SIG-M5 (cell line): ENCODE measurements around the gene NMRK1.

Experiments
- DNase-seq: peaks from one replicate; lab custom pipeline; 2025; lab: John Stamatoyannopoulos, UW

Gene NMRK1

DNA sequence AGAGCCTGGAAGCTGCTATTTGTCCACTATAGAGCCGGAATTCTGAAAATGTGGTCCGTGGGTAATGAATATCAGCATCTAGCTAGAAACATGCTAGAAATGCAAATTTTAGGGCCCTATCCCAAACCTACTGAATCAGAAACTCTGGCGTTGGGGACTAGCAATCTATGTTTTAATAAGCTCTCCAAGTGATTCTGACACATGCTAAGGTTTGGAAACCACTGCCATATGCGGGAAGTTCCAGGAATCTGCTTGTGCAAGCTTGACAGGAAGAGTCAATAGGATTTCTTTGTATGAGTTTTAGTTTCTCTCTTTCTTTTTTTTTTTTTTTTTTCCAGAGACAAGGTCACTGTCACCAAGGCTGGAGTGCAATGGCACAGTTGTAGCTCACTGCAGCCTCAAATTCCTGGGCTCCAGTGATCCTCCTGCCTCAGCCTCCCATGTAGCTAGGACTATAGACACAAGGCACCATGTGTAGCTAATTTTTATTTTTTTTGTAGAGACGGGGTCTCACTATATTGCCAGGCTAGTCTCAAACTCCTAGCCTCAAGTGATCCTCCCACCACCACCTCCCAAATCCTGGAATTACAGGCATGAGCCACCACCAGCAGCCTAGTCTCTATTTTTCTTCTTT, 33.5 kb downstream of the NMRK1 start:
- no peak for DNase-seq

DNA sequence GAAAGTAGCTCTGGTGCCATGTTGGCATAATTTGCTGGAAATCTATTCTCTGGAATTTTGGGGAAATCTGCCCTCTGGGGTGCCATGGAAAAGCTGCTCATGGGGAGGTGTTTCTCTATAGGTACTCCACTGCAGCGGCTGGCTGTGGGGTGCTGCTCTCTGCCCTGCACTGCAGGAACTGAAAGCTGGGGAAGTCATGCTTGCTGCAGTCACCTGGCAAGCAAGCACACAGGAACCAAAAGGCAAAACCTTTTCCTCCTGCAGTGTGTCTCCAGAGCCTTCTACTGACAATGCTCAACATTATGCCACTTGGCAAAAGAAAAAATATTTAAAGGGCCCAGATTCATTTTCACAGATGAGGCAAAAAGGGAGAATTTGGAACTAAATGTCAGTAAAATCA, 34.1 kb downstream of the NMRK1 start:
- no peak for DNase-seq

DNA sequence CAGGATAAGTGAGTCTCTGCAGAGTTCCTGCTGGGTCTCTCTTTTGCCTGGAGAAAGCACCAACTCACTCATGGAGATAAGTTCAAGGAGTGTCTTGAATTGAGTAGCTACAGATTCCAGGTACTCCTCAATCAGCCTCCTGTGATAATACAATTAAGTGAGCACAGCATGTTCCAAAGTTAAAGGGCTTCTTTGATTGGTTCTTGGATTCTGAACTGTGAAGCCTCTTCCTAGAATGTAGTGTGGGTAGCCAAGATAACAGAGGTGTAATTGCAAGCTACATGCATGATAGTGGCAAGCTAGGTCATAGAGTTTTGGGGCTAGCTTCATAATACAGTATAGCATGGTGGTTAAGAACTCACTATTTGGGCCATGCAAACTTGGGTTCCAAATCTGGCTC, 36.7 kb downstream of the NMRK1 start:
- no peak for DNase-seq

DNA sequence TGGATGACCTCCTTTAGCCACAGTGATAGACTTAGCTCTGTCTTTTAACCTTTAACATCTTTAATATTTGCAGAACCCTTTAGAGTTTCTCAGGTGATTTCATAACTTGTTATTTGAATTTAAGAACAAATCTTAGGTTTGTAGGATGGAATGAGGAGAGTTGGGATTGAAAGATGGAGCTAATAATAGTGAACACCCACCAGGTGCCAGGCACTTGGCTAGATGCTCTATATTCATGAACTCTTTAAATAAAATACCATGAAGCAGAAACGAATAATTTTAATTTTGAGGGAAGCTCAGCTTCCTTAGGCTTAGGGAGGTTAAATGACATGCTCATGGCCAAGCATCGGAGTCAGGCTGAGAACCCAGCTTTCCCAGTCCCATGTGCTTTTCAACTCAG, 40.4 kb downstream of the NMRK1 start:
- no peak for DNase-seq

DNA sequence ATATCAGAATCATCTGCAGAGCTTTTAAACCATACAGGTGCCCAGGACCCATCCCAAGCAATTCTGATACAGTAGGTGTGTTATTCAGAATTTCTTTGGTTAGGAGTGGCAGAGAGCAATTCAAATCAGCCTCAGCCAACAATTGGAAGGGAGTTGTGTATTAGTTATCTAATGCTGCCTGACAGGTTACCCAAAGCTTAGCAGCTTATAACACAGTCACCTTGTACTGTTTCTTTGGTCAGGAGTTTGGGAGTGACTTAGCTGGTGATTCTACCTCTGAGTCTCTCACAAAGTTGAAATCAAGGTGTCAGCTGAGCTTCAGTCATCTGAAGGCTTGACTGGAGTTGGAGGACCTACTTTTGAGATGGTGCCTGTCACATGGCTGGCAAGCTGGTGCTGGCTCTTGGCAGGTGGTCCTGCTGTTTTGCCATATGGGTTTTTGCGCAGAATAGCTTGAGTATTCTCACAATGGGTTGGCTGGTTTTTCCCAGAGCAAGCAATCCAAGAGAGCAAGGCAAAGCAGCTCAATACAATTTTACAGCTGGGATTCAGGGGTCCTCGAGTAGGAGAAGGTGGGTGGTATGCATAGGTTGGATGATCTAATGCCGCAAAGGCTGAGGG, 41.1 kb downstream of the NMRK1 start:
- no peak for DNase-seq

DNA sequence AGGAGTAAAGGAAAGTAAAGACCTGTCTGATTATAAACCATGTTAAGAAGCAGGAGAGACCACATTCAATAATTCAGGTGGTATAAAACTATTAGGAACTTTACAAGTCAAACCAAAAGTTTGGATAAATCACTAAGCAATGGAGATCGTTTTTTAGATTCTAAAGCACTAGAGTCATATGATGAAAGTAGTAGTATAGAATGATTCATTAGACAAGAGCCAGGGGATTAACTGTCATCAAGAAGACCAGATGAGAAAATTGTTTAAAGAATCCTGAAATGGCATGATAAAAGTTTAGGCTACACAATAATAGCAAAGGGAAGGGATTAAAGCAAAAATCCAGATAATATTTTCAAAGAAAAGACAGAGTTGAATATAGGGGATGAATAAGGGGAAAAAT, 46.9 kb downstream of the NMRK1 start:
- no peak for DNase-seq

DNA sequence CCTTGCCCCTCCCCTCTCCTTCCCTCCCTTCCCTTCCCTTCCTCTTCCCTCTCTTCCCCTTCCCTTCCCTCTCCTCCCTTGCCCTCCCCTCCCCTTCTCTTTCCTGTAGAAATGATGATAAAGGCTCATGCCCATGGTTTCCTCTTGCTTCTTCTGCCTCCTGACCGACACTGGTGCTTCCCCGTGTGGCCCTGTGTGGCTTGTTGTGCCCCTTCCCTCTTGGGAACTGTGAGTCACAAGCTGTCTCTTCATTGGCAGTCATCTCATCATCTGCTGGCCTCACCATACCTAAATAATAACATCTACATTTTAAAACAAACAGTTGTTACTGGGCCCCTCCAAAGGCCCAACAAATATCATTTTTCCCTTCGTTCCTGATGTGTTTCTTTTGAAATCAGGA, 48.2 kb downstream of the NMRK1 start:
- DNase-seq = no peak

DNA sequence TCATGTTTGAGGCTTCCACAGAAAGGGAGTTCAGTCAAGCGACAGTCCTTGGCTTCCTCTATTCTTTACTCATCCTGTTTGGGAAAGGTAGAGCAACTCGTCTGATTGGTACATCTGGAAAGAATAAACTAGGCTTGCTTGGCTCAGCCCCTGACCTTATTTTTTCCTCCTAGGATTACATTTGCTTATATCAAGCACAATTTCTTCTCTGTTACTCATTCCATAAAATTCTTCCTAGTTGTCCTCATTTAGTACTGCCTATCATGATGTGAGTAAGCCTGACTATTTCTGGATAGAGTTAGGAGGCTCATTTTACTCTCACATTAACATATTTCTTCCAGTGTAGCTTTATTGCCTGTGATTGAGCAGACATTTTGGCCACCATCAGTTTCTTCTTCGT, 48.9 kb downstream of the NMRK1 start:
- no peak for DNase-seq

DNA sequence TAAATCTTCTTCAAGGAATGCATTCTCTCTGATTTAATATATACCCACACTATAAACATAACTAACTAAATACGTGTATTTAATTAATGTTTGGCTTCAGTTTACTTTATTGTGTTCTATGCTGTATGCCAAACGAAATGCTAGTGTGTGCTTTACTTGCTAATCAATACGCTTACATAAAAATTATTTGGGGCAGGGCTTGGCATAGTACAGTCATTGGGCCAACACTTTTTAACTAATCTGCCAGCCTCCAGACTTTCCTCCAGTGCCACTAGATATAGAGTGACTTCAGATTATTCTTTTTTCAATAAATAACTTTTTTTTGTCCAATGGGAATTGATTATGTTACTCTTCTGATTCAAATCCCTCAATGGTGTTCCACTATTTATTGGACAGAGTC, 51.2 kb downstream of the NMRK1 start:
- no peak for DNase-seq

DNA sequence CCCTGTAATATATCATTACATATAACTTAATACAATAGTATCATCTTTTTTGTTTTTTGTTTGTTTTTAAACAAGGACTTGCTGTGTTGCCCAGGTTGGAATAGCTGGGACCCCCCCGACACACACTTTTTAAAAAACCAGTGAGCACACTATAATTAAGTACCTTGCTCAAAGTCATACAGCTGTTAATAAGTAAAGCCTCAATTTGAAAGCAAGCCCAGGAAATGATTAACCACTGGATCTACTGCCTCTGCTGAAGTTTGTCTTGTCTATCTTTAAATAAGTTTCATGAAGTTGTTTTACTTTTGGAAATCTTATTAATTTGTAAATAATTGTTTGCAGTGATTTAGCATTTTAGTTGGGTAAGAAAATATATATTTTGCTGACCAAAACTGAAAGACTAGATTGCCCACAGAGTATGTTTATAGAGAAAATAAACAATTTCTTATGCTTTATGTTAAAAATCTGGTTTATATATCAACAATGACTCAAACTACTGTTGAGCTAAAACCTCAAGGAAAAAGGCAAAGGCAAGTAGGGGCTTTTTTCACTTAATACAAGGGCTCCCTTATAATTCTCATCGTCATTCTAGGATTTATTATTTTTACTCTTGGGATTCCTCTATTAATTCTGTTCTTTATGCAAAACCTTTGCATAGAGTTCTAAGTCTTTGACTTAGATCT, 54.0 kb downstream of the NMRK1 start:
- DNase-seq = no peak

DNA sequence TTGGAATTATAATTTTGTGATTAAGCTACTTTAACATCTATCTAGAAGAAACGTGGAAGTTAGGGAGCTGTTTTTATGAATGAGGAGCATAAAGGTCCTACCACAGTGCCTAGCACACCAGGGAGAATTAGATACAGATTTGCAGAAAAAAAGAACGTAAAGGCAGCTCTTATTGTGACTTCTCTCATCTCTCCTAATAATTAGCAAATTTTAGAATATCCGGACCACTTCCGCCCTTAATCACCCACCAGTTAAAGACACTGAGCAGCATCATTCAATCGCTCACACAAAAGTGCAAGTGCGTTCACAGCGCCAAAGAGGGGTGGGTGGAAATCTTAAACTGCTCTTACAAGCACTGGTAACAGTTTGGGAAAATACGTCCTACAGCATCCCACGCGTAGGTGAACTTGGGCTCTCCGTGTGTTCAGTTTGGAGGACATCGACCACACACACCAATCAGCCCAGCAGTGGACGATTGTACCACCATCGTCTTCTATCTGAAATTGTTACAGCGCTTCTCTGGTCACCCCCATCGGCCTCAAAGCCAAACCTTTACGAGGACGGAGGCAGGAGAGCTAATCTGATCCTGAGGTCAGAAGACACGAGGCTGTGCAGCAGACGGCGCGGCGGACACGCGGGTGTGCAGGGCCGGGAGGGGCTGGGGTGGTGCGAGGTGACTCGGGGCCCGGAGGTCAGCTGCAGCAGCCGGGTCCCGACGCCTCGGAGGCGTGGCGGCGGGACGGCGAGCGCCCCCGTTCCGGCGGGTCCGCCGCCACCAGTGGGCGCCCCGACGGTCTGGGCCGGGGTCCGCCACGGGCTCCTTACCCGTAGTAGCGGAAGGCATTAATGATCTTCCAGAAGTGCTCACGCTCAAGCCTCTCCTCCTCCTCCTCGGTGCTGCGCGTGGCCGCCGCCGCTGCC, 60.5 kb downstream of the NMRK1 start:
- no peak for DNase-seq

DNA sequence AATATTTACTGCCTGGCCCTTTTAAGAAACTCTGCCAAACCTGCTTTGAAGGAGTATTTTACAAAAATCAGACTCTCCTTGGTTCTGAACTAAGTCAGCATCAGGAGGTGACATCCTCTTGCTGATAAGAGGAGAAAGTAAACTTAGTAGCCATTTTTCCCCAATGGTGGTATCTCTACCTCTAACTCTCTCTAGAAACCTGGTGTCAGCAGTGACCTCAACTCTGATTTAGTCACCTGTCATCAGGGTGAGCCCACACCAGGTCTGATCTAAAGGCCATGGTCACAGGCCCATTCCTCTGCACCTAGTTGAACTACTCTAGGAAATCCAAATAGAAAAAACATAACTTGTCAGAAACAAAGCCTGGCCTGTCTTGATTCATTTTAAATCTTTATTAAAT, 64.1 kb downstream of the NMRK1 start:
- no peak for DNase-seq

DNA sequence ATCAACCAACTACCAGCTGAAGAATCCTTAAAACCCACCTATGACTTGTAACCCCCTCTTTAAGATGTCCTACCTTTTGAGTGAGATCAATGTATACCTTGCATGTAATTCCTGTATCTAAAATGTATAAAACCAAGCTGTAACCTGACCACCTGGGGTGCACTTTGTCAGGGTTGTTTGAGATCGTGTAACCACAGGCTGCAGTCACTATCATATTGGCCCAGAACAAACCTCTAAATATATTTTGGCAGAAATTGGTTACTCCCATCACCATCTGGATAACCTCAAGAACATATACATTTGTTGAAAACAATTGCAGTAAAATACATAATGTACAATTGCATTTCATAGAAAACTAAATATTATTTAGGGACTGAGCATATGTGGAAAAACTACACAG, 68.3 kb downstream of the NMRK1 start:
- DNase-seq = no peak

DNA sequence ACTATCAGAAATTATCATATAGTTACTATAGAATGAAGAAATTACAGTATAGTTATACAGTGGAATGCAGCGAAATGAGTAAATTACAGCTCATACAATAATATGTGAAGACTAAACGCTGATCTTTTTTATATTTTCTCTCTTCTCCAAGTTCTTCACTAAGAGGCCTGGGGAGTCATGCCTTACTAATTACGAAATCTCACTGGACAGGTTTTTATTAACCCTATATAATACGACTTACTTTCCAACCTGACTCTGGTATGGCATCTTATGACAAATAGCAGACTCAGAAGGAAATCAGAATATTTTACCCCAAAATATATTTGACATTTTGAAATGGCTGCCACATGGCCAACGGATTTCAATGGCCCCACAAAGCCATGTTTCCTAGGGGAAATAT, 68.9 kb downstream of the NMRK1 start:
- DNase-seq = no peak

DNA sequence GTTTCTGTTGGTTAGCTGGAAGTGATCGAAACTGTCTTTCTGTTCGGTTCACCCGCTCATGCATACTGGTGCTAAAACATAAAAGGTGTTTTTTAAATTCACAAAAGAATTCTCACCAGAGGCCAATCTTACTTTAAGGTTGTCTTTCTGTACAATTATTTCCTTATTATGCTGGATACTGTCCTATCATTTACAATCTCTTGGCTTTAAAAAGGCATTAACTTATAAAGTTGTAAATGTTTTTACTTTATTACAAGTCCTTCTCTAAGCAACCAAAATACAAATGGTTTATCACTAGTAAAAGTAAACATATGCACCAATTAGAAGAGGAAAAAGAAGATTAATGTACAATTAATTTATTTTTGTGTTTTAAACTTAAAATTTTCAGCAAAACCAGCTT, 70.6 kb downstream of the NMRK1 start:
- DNase-seq = no peak

DNA sequence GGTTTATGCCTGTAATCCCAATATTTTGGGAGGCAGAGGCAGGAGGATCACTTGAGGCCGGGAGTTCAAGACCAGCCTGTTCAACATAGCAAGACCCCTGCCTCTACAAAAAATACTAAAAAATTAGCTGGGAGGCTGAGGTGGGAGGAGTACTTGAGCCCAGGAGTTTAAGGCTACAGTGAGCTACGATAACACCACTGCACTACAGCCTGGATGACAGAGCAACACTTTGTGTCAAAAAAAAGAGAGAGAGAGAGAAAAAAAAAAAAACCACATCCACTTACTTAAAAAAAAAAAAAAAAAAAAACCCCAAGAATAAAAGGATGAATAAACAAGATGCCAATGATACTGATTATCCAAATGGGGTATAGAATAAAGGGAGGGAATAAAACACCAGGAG, 74.2 kb downstream of the NMRK1 start:
- no peak for DNase-seq
